HepG2 (cell line): ENCODE results near the gene SPRTN. TPM values are rescaled to one million over a fixed set of nuclear protein-coding genes. Genes with fewer than 3 reads are reported as not detected.

Source experiments
- AGO1 ChIP-seq: fragments of 200-400 bp; formaldehyde crosslinking; IDR thresholded peaks from 2 replicates; pipeline ENCODE4 v1.6.1; 2017; ENCODE audit warnings: mild to moderate bottlenecking, low read depth, low read length, moderate library complexity; ENCODE audit not compliant: poor library complexity, severe bottlenecking
- AKNA ChIP-seq: sonication (generic); formaldehyde crosslinking; IDR thresholded peaks from 2 replicates; pipeline ENCODE4 v1.4.0; 2020; ENCODE audit warnings: missing genetic modification reagents, borderline replicate concordance
- DZIP1 ChIP-seq: sonication (generic); formaldehyde crosslinking; IDR thresholded peaks from 2 replicates; pipeline ENCODE4 v1.5.0; 2020; ENCODE audit warnings: mild to moderate bottlenecking, missing genetic modification reagents
- GATA4 ChIP-seq: sonication (generic); IDR thresholded peaks from 2 replicates; pipeline ENCODE4 v1.6.1; 2016; ENCODE audit warnings: antibody characterized with exemption, low read depth, borderline replicate concordance
- MAX ChIP-seq: IDR thresholded peaks from 2 replicates; pipeline ENCODE4 v1.6.1; 2012; ENCODE audit warnings: inconsistent platforms
- MTA3 ChIP-seq: sonication (generic); formaldehyde crosslinking; IDR thresholded peaks from 2 replicates; pipeline ENCODE4 v1.4.0; 2020; ENCODE audit warnings: missing genetic modification reagents
- NCOA1 ChIP-seq: sonication (generic); formaldehyde crosslinking; IDR thresholded peaks from 2 replicates; pipeline ENCODE4 v1.9.0; 2021; ENCODE audit warnings: missing genetic modification reagents
- STAT6 ChIP-seq: sonication (generic); formaldehyde crosslinking; IDR thresholded peaks from 2 replicates; pipeline ENCODE4 v1.4.0; 2020; ENCODE audit warnings: missing genetic modification reagents, mild to moderate bottlenecking, borderline replicate concordance
- ZFP41 ChIP-seq: sonication (generic); formaldehyde crosslinking; IDR thresholded peaks from 2 replicates; pipeline ENCODE4 v1.4.0; 2020; ENCODE audit warnings: mild to moderate bottlenecking, missing genetic modification reagents, borderline replicate concordance
- ZNF160 ChIP-seq: sonication (generic); formaldehyde crosslinking; IDR thresholded peaks from 2 replicates; pipeline ENCODE4 v1.8.0; 2022; ENCODE audit warnings: mild to moderate bottlenecking, inconsistent platforms, missing genetic modification reagents
- ZNF382 ChIP-seq: sonication (generic); formaldehyde crosslinking; IDR thresholded peaks from 2 replicates; pipeline ENCODE4 v1.5.0; 2020; ENCODE audit warnings: missing genetic modification reagents, mild to moderate bottlenecking, borderline replicate concordance
- ZNF512 ChIP-seq: sonication (generic); formaldehyde crosslinking; IDR thresholded peaks from 2 replicates; pipeline ENCODE4 v1.4.0; 2020; ENCODE audit warnings: mild to moderate bottlenecking, missing genetic modification reagents
- ZNF691 ChIP-seq: sonication (generic); formaldehyde crosslinking; IDR thresholded peaks from 2 replicates; pipeline ENCODE4 v1.4.0; 2020; ENCODE audit warnings: missing genetic modification reagents, low read depth, mild to moderate bottlenecking, borderline replicate concordance
- polyA plus RNA-seq, 8 experiments: library from polyadenylated mRNA; depleted of rRNA in 3 of 8; stranded (reverse) in 7 of 8; unstranded in 1 of 8; fragments of >200 nt; fragmentation: Illumina TruSeq in 4 of 8; extraction: Trizol in 4 of 8; gene quantifications; 2 replicates each; pipeline versions ENCODE4 v1.2.1 to v1.2.3, GENCODE V29; 2011 to 2016; ENCODE audit warnings: low read depth in 4 of 8, missing spikeins in 1 of 8, mixed read lengths in 1 of 8; ENCODE audit not compliant: insufficient read depth in 1 of 8
- total RNA-seq, 5 experiments: library from RNA; depleted of rRNA; stranded (reverse); fragments of >200 nt; fragmentation: Illumina TruSeq; extraction: Trizol; gene quantifications; 2 replicates each; pipeline ENCODE4 v1.2.3, GENCODE V29; 2016; ENCODE audit warnings: low read depth in 1 of 5

Gene SPRTN
- total and polyA plus RNA-seq, 2 of the 13 experiments (the other 11 are each of a cell fraction or from before 2014, with no cell fraction given) = 4.2 to 15.2 TPM

GRCh38 chr1:231338270-231339128 lies at the start of gene SPRTN (continued):
- no peak for TF ChIP-seq ZNF512 (CRISPR knock-in tag)
- no peak for TF ChIP-seq ZNF382 (CRISPR knock-in tag)
- TF ChIP-seq AKNA (CRISPR knock-in tag) = no peak
- no peak for TF ChIP-seq MTA3 (CRISPR knock-in tag)
- TF ChIP-seq NCOA1 (CRISPR knock-in tag) = no peak
- TF ChIP-seq ZFP41 (CRISPR knock-in tag) = no peak
- no peak; the same call in 1 of the 2 replicates for TF ChIP-seq MAX
- TF ChIP-seq GATA4 = no peak
- peak; percentile 26 for TF ChIP-seq AGO1
- TF ChIP-seq DZIP1 (CRISPR knock-in tag) = no peak
- no peak for TF ChIP-seq ZNF691 (CRISPR knock-in tag)
- no peak for TF ChIP-seq STAT6
- TF ChIP-seq ZNF160 = 0 out of 2 replicates have a peak, but pooled peaks have one; percentile 36
